ENCODE data around the gene LIMD2.

LIMD2 gene

GRCh38 chr17:63701456-63701820, 1.5 kb upstream of the LIMD2 start:
- H3K27ac ChIP-seq (ENCODE audit: low read depth, low read length) = peak overlapping the region; percentile 58; the same call in 1 of the 2 replicates
- peak overlapping the region; percentile 87 for H3K4me3 ChIP-seq (ENCODE audit: low read depth, low read length)

GRCh38 chr17:63700528-63701455, 867 bp upstream of the LIMD2 start:
- peaks cover 7% of the 10 kb centered on the region; the same call in 1 of the 2 replicates for H3K36me3 ChIP-seq (ENCODE audit: insufficient read depth, low read length)
- H3K4me1 ChIP-seq (ENCODE audit: control insufficient read depth, insufficient read depth, low read length, unreplicated experiment) = peaks cover 24% of the 10 kb centered on the region
- H2AFZ ChIP-seq (ENCODE audit: low read length, unreplicated experiment) = peak overlapping the region; percentile 83
- H3K27ac ChIP-seq (ENCODE audit: low read depth, low read length) = peak overlapping the region; percentile 58
- peaks cover 21% of the 10 kb centered on the region for H3K79me2 ChIP-seq (ENCODE audit: control insufficient read depth, insufficient read depth, low read length, unreplicated experiment)
- H3K4me3 ChIP-seq (ENCODE audit: low read depth, low read length) = peak overlapping the region; percentile 87
- no peaks in the 10 kb centered on the region for H3K27me3 ChIP-seq (ENCODE audit: insufficient read depth, low read length)

More at GRCh38 chr17:63701456-63701820, 1.5 kb upstream of the LIMD2 start:
- Histone ChIP-seq H3K27me3 (ENCODE audit: insufficient read depth, low read length) (no peaks in the 10 kb centered on the region), H2AFZ (ENCODE audit: low read length, unreplicated experiment) (no peak overlapping the region), H3K36me3 (ENCODE audit: insufficient read depth, low read length) (peaks cover 7% of the 10 kb centered on the region; the same call in 1 of the 2 replicates), H3K4me1 (ENCODE audit: control insufficient read depth, insufficient read depth, low read length, unreplicated experiment) (peaks cover 24% of the 10 kb centered on the region), H3K79me2 (ENCODE audit: control insufficient read depth, insufficient read depth, low read length, unreplicated experiment) (peaks cover 21% of the 10 kb centered on the region)

- H3K79me2 ChIP-seq (ENCODE audit: control insufficient read depth, insufficient read depth, low read length, unreplicated experiment) = peaks cover 21% of the 10 kb centered on the region
- H3K4me1 ChIP-seq (ENCODE audit: control insufficient read depth, insufficient read depth, low read length, unreplicated experiment) = peaks cover 24% of the 10 kb centered on the region
- H3K4me3 ChIP-seq (ENCODE audit: low read depth, low read length) = peak overlapping the region; percentile 87
- H2AFZ ChIP-seq (ENCODE audit: low read length, unreplicated experiment) = no peak overlapping the region
- no peaks in the 10 kb centered on the region for H3K27me3 ChIP-seq (ENCODE audit: insufficient read depth, low read length)
- peaks cover 7% of the 10 kb centered on the region; the same call in 1 of the 2 replicates for H3K36me3 ChIP-seq (ENCODE audit: insufficient read depth, low read length)
- no peak overlapping the region for H3K27ac ChIP-seq (ENCODE audit: low read depth, low read length)
Observed at GRCh38 chr17:63698886-63699637, 863 bp downstream of the LIMD2 start.

- H3K27ac ChIP-seq (ENCODE audit: low read depth, low read length) = no peak overlapping the region
- no peak overlapping the region for H2AFZ ChIP-seq (ENCODE audit: low read length, unreplicated experiment)
- H3K4me1 ChIP-seq (ENCODE audit: control insufficient read depth, insufficient read depth, low read length, unreplicated experiment) = peaks cover 24% of the 10 kb centered on the region
- H3K27me3 ChIP-seq (ENCODE audit: insufficient read depth, low read length) = no peaks in the 10 kb centered on the region
- peak overlapping the region; percentile 87; the same call in 1 of the 2 replicates for H3K4me3 ChIP-seq (ENCODE audit: low read depth, low read length)
- peaks cover under 1% of the 10 kb centered on the region; the same call in 1 of the 2 replicates for H3K36me3 ChIP-seq (ENCODE audit: insufficient read depth, low read length)
- H3K79me2 ChIP-seq (ENCODE audit: control insufficient read depth, insufficient read depth, low read length, unreplicated experiment) = peaks cover 21% of the 10 kb centered on the region
Observed at GRCh38 chr17:63698381-63698885, 1.5 kb downstream of the LIMD2 start.

GRCh38 chr17:63697341-63698286, 2.3 kb downstream of the LIMD2 start:
- H3K27me3 ChIP-seq (ENCODE audit: insufficient read depth, low read length) = no peaks in the 10 kb centered on the region
- H3K79me2 ChIP-seq (ENCODE audit: control insufficient read depth, insufficient read depth, low read length, unreplicated experiment) = peaks cover 17% of the 10 kb centered on the region
- no peak overlapping the region for H3K4me3 ChIP-seq (ENCODE audit: low read depth, low read length)
- H3K27ac ChIP-seq (ENCODE audit: low read depth, low read length) = no peak overlapping the region
- H3K36me3 ChIP-seq (ENCODE audit: insufficient read depth, low read length) = no peaks in the 10 kb centered on the region
- H3K4me1 ChIP-seq (ENCODE audit: control insufficient read depth, insufficient read depth, low read length, unreplicated experiment) = peaks cover 21% of the 10 kb centered on the region
- no peak overlapping the region for H2AFZ ChIP-seq (ENCODE audit: low read length, unreplicated experiment)

GRCh38 chr17:63696381-63696961, 3.5 kb downstream of the LIMD2 start:
- peaks cover 8% of the 10 kb centered on the region for H3K79me2 ChIP-seq (ENCODE audit: control insufficient read depth, insufficient read depth, low read length, unreplicated experiment)
- no peaks in the 10 kb centered on the region for H3K27me3 ChIP-seq (ENCODE audit: insufficient read depth, low read length)
- H2AFZ ChIP-seq (ENCODE audit: low read length, unreplicated experiment) = no peak overlapping the region
- no peak overlapping the region for H3K4me3 ChIP-seq (ENCODE audit: low read depth, low read length)
- no peak overlapping the region for H3K27ac ChIP-seq (ENCODE audit: low read depth, low read length)
- peaks cover 11% of the 10 kb centered on the region for H3K4me1 ChIP-seq (ENCODE audit: control insufficient read depth, insufficient read depth, low read length, unreplicated experiment)
- no peaks in the 10 kb centered on the region for H3K36me3 ChIP-seq (ENCODE audit: insufficient read depth, low read length)

- peaks cover 2% of the 10 kb centered on the region for H3K79me2 ChIP-seq (ENCODE audit: control insufficient read depth, insufficient read depth, low read length, unreplicated experiment)
- no peaks in the 10 kb centered on the region for H3K36me3 ChIP-seq (ENCODE audit: insufficient read depth, low read length)
- peaks cover 7% of the 10 kb centered on the region for H3K4me1 ChIP-seq (ENCODE audit: control insufficient read depth, insufficient read depth, low read length, unreplicated experiment)
- H3K27me3 ChIP-seq (ENCODE audit: insufficient read depth, low read length) = no peaks in the 10 kb centered on the region
- H3K4me3 ChIP-seq (ENCODE audit: low read depth, low read length) = no peak overlapping the region
- H2AFZ ChIP-seq (ENCODE audit: low read length, unreplicated experiment) = no peak overlapping the region
- no peak overlapping the region for H3K27ac ChIP-seq (ENCODE audit: low read depth, low read length)
Observed at GRCh38 chr17:63695889-63696288, 4.0 kb downstream of the LIMD2 start.

- Histone ChIP-seq H3K27me3 (ENCODE audit: insufficient read depth, low read length) (no peaks in the 10 kb centered on the region), H3K27ac (ENCODE audit: low read depth, low read length) (no peak overlapping the region), H3K36me3 (ENCODE audit: insufficient read depth, low read length) (no peaks in the 10 kb centered on the region), H3K79me2 (ENCODE audit: control insufficient read depth, insufficient read depth, low read length, unreplicated experiment) (no peaks in the 10 kb centered on the region), H2AFZ (ENCODE audit: low read length, unreplicated experiment) (no peak overlapping the region), H3K4me3 (ENCODE audit: low read depth, low read length) (no peak overlapping the region), H3K4me1 (ENCODE audit: control insufficient read depth, insufficient read depth, low read length, unreplicated experiment) (peaks cover 7% of the 10 kb centered on the region)
Observed at GRCh38 chr17:63694950-63695773, 4.8 kb downstream of the LIMD2 start.

- no peak overlapping the region for H3K27ac ChIP-seq (ENCODE audit: low read depth, low read length)
- no peaks in the 10 kb centered on the region for H3K36me3 ChIP-seq (ENCODE audit: insufficient read depth, low read length)
- no peak overlapping the region for H2AFZ ChIP-seq (ENCODE audit: low read length, unreplicated experiment)
- H3K79me2 ChIP-seq (ENCODE audit: control insufficient read depth, insufficient read depth, low read length, unreplicated experiment) = no peaks in the 10 kb centered on the region
- no peak overlapping the region for H3K4me3 ChIP-seq (ENCODE audit: low read depth, low read length)
- H3K4me1 ChIP-seq (ENCODE audit: control insufficient read depth, insufficient read depth, low read length, unreplicated experiment) = peaks cover 7% of the 10 kb centered on the region
- H3K27me3 ChIP-seq (ENCODE audit: insufficient read depth, low read length) = no peaks in the 10 kb centered on the region
Observed at GRCh38 chr17:63694229-63694949, 5.5 kb downstream of the LIMD2 start.
